Stimulated activated CD4-positive, alpha-beta T cell treated with anti-CD3 and anti-CD28 coated beads, Interleukin-1b, Interleukin-23, amount 100 ng/mL, for 4 hours (primary cell): ENCODE data around the gene IL1RAPL1.

Experiments
- DNase-seq, 2 donors: peaks; one replicate each; pipeline ENCODE4 v3.0.0-alpha.2; 2020; ENCODE audit warnings: low read depth in 2 of 2

IL1RAPL1 gene

GRCh38 chrX:29419774-29420553, 832.7 kb downstream of the IL1RAPL1 start:
- DNase-seq: no peak

GRCh38 chrX:29422034-29422433, 834.8 kb downstream of the IL1RAPL1 start:
- DNase-seq: no peak

- DNase-seq: no peak
Observed at GRCh38 chrX:29431895-29432294, 844.6 kb downstream of the IL1RAPL1 start.

- no peak for DNase-seq
Observed at GRCh38 chrX:29432534-29432933, 845.3 kb downstream of the IL1RAPL1 start.

GRCh38 chrX:29434939-29435338, 847.7 kb downstream of the IL1RAPL1 start:
- DNase-seq: no peak

- DNase-seq: no peak
Observed at GRCh38 chrX:29435396-29435795, 848.1 kb downstream of the IL1RAPL1 start.

- DNase-seq: no peak
Observed at GRCh38 chrX:29447867-29448266, 860.6 kb downstream of the IL1RAPL1 start.

- no peak for DNase-seq
Observed at GRCh38 chrX:29453333-29453732, 866.1 kb downstream of the IL1RAPL1 start.

- no peak for DNase-seq
Observed at GRCh38 chrX:29455702-29456101, 868.5 kb downstream of the IL1RAPL1 start.

- DNase-seq: no peak
Observed at GRCh38 chrX:29461039-29461438, 873.8 kb downstream of the IL1RAPL1 start.

GRCh38 chrX:29466456-29466855, 879.2 kb downstream of the IL1RAPL1 start:
- DNase-seq: no peak

GRCh38 chrX:29468911-29469494, 881.8 kb downstream of the IL1RAPL1 start:
- DNase-seq: no peak

GRCh38 chrX:29470030-29470429, 882.8 kb downstream of the IL1RAPL1 start:
- DNase-seq: no peak

- no peak for DNase-seq
Observed at GRCh38 chrX:29471829-29472228, 884.6 kb downstream of the IL1RAPL1 start.

GRCh38 chrX:29477878-29478277, 890.6 kb downstream of the IL1RAPL1 start:
- no peak for DNase-seq

- DNase-seq: no peak
Observed at GRCh38 chrX:29478336-29479069, 891.3 kb downstream of the IL1RAPL1 start.

- no peak for DNase-seq
Observed at GRCh38 chrX:29487214-29487613, 900.0 kb downstream of the IL1RAPL1 start.

GRCh38 chrX:29487714-29488113, 900.5 kb downstream of the IL1RAPL1 start:
- no peak for DNase-seq

- DNase-seq: no peak
Observed at GRCh38 chrX:29488919-29489318, 901.7 kb downstream of the IL1RAPL1 start.

- DNase-seq: no peak
Observed at GRCh38 chrX:29490606-29491005, 903.4 kb downstream of the IL1RAPL1 start.

GRCh38 chrX:29491659-29492058, 904.4 kb downstream of the IL1RAPL1 start:
- no peak for DNase-seq

GRCh38 chrX:29496636-29497180, 909.5 kb downstream of the IL1RAPL1 start:
- no peak for DNase-seq

- DNase-seq: no peak
Observed at GRCh38 chrX:29506729-29507128, 919.5 kb downstream of the IL1RAPL1 start.
